Measurements from ENCODE around the gene STX8.

The STX8 gene

DNA sequence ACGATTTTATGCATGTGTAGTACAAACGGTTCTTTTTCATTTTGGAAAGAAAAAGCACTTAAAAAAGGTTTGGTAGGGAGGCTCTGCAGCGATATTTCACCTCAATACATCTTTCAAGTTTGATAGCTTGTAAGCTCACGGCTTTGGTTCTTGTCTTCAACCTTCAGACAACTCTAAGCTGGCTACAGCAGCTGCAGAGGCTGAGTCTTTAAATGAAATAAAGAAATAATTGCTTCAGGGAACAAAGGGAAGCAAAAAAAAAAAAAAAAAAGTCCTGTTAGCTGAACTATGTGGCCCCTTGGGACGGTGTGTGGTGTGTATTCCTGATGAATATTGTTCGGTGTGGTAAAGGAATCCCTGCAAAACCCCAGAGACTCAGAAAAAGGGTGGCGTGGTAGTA lies 289.2 kb downstream of the STX8 start:
- TF ChIP-seq, protein P1, sequence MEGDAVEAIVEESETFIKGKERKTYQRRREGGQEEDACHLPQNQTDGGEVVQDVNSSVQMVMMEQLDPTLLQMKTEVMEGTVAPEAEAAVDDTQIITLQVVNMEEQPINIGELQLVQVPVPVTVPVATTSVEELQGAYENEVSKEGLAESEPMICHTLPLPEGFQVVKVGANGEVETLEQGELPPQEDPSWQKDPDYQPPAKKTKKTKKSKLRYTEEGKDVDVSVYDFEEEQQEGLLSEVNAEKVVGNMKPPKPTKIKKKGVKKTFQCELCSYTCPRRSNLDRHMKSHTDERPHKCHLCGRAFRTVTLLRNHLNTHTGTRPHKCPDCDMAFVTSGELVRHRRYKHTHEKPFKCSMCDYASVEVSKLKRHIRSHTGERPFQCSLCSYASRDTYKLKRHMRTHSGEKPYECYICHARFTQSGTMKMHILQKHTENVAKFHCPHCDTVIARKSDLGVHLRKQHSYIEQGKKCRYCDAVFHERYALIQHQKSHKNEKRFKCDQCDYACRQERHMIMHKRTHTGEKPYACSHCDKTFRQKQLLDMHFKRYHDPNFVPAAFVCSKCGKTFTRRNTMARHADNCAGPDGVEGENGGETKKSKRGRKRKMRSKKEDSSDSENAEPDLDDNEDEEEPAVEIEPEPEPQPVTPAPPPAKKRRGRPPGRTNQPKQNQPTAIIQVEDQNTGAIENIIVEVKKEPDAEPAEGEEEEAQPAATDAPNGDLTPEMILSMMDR (IDR thresholded peaks at IDR 0.05; ENCODE audit: insufficient read depth, low read length, poor library complexity, severe bottlenecking) = no peak
- Histone ChIP-seq H3K36me3 (ENCODE audit: control insufficient read depth, insufficient read depth, low read length) (no peaks in the 10 kb centered on the region), H3K4me3 (replicated peaks; ENCODE audit: low read depth, low read length) (no peak overlapping the region), H3K27me3 (replicated peaks; ENCODE audit: control insufficient read depth, insufficient read depth, low read length) (no peaks in the 10 kb centered on the region)
- no peak for DNase-seq (ENCODE audit: extremely low read depth, insufficient read length)

DNA sequence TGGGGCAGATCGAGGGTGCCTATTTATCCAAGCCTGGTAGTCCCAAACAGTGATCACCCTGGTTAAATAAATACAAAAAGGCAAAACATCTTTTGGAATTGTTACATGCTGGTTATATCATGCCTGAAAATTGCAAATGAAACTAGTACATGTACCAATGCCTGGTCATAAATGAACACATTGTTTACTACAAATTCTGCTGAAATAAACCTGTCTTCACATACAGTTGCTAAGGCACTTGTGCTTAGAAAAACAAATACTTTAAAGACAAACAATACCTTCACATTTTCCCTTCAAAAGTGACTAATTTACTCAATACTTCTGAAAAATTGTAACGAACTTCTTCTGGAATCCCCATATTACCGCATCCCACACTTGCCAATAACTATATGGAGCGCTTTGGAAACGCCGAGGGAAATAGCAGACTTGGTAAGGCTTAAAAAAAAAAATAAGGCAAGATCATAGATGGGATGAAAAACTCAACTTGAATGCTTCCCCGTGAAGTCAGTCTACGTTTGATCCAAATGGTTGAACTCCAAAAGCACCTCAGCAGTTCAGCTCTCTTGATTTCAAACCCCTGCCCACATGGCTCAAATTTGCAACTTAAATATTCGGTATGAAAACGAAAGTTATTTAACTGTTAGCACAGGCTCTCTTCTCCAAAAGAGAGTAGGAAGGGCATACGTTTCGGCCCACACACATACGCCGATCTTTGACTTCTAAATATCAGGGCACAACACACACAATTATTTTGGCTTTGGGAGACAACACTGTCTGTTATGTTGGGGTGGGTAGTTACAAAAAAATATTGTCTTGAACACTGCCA lies 289.8 kb downstream of the STX8 start:
- no peaks in the 10 kb centered on the region for H3K27me3 ChIP-seq (replicated peaks; ENCODE audit: control insufficient read depth, insufficient read depth, low read length)
- TF ChIP-seq, protein P1 (IDR thresholded peaks at IDR 0.05; ENCODE audit: insufficient read depth, low read length, poor library complexity, severe bottlenecking) = no peak
- no peaks in the 10 kb centered on the region for H3K36me3 ChIP-seq (ENCODE audit: control insufficient read depth, insufficient read depth, low read length)
- no peak overlapping the region for H3K4me3 ChIP-seq (replicated peaks; ENCODE audit: low read depth, low read length)
- no peak for DNase-seq (ENCODE audit: extremely low read depth, insufficient read length)

DNA sequence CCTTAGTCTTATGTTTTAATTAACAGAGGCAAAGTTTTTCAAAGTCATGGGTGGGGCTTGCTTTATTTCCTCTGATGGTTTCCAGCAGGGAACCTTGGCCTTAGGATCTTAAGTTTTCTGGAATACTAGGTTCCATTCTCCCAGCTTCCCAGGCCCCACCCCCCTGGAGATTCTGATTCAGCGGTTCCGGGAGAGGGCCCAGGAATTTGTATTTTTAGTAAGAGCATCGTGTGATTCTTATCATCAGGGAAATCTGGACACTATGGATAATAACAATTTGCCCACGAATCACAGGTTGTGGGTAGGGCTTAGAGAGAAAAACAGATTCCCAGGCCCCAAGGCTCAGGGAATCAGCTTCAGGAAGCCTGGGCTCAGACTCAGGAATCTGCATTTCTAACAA lies 290.7 kb downstream of the STX8 start:
- DNase-seq (ENCODE audit: extremely low read depth, insufficient read length) = no peak
- Histone ChIP-seq H3K27me3 (replicated peaks; ENCODE audit: control insufficient read depth, insufficient read depth, low read length) (no peaks in the 10 kb centered on the region), H3K4me3 (replicated peaks; ENCODE audit: low read depth, low read length) (no peak overlapping the region), H3K36me3 (ENCODE audit: control insufficient read depth, insufficient read depth, low read length) (no peaks in the 10 kb centered on the region)
- TF ChIP-seq, protein P1 (IDR thresholded peaks at IDR 0.05; ENCODE audit: insufficient read depth, low read length, poor library complexity, severe bottlenecking) = no peak

DNA sequence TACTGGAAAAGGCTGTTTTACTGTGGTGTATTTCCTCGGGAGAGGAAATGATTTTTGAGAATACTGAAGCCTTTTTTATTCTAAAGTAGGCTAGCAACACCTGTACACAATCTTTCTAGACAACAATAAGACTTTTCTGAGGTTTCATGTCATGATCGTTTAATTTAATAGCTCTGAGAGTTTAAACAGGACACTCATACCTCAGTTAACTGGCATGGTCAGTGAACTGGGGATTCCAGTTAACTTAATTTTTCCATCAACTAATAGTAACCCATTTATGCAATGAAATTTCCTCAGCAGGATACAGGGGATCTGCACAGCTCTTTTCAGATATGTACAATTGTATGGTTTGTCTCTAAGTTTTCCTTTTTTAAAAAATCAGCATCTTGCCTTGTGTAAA lies 291.7 kb downstream of the STX8 start:
- H3K36me3 ChIP-seq (ENCODE audit: control insufficient read depth, insufficient read depth, low read length) = no peaks in the 10 kb centered on the region
- DNase-seq (ENCODE audit: extremely low read depth, insufficient read length) = no peak
- H3K27me3 ChIP-seq (replicated peaks; ENCODE audit: control insufficient read depth, insufficient read depth, low read length) = no peaks in the 10 kb centered on the region
- TF ChIP-seq, protein P1 (IDR thresholded peaks at IDR 0.05; ENCODE audit: insufficient read depth, low read length, poor library complexity, severe bottlenecking) = no peak
- no peak overlapping the region for H3K4me3 ChIP-seq (replicated peaks; ENCODE audit: low read depth, low read length)

DNA sequence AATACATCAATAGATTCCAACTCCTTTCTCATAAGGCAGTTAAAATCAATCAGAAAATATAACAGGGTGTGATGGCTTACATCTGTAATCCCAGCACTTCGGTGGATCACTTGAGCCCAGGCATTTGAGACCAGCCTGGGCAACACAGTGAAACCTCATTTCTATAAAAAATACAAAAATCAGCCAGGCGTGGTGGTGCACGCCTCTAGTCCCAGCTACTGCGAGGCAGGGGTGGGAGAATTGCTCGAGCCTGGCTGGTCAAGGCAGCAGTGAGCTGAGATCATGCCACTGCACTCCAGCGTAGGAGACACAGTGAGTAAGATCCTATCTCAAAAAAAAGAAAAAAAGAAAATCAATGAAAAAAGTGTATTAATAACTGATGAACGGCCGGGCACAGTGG lies 295.7 kb downstream of the STX8 start:
- no peak overlapping the region for H3K4me3 ChIP-seq (replicated peaks; ENCODE audit: low read depth, low read length)
- DNase-seq (ENCODE audit: extremely low read depth, insufficient read length) = no peak
- no peaks in the 10 kb centered on the region for H3K27me3 ChIP-seq (replicated peaks; ENCODE audit: control insufficient read depth, insufficient read depth, low read length)
- TF ChIP-seq, protein P1 (IDR thresholded peaks at IDR 0.05; ENCODE audit: insufficient read depth, low read length, poor library complexity, severe bottlenecking) = no peak
- no peaks in the 10 kb centered on the region for H3K36me3 ChIP-seq (ENCODE audit: control insufficient read depth, insufficient read depth, low read length)
